Neural progenitor cell (in vitro differentiated cells): ENCODE data around the gene CRACR2A. TPM values are rescaled to one million over a fixed set of nuclear protein-coding genes. Genes with fewer than 3 reads are reported as not detected.
A peak's percentile ranks its signal among the peaks of the same experiment; 100 is the strongest.

ENCODE experiments used
- DNase-seq: peaks from one replicate; pipeline ENCODE4 v3.0.0-alpha.2; 2016; ENCODE audit warnings: low spot score
- H2AFZ ChIP-seq: fragments of 200-600 bp; sonication (generic); replicated peaks from 2 replicates; pipeline ENCODE4 v1.6.1; 2016; ENCODE audit warnings: antibody characterized with exemption
- H3F3A ChIP-seq: fragments of 200-600 bp; sonication (generic); 2 replicates; pipeline ENCODE4 v1.6.1; 2016; ENCODE audit warnings: antibody characterized with exemption, low read depth
- H3K27ac ChIP-seq: fragments of 200-600 bp; sonication (generic); 2 replicates; pipeline ENCODE4 v1.5.1; 2016; ENCODE audit warnings: mild to moderate bottlenecking
- H3K27me3 ChIP-seq: fragments of 200-600 bp; sonication (generic); 2 replicates; pipeline ENCODE4 v1.6.1; 2016; ENCODE audit warnings: mild to moderate bottlenecking, moderate library complexity
- H3K36me3 ChIP-seq: fragments of 200-600 bp; sonication (generic); 2 replicates; pipeline ENCODE4 v1.5.1; 2016
- H3K4me1 ChIP-seq: fragments of 200-600 bp; sonication (generic); 2 replicates; pipeline ENCODE4 v1.6.1; 2016; ENCODE audit warnings: mixed run types
- H3K4me2 ChIP-seq: fragments of 200-600 bp; sonication (generic); 2 replicates; pipeline ENCODE4 v1.6.1; 2016
- H3K4me3 ChIP-seq: fragments of 200-600 bp; sonication (generic); 2 replicates; pipeline ENCODE4 v1.5.1; 2016
- H3K79me2 ChIP-seq: fragments of 200-600 bp; sonication (generic); 2 replicates; pipeline ENCODE4 v1.6.1; 2016; ENCODE audit warnings: low read depth
- H3K9ac ChIP-seq: fragments of 200-600 bp; sonication (generic); 2 replicates; pipeline ENCODE4 v1.6.1; 2016
- H3K9me3 ChIP-seq: fragments of 200-600 bp; sonication (generic); 2 replicates; pipeline ENCODE4 v1.5.1; 2016; ENCODE audit warnings: low read depth
- H4K20me1 ChIP-seq: fragments of 200-600 bp; sonication (generic); 2 replicates; pipeline ENCODE4 v1.6.1; 2016; ENCODE audit warnings: low read depth
- H3K27ac Mint-ChIP-seq: 3 replicates; pipeline ENCODE4 v1.8.0; 2021; ENCODE audit warnings: mixed read lengths
- H3K27me3 Mint-ChIP-seq: 2 replicates; pipeline ENCODE4 v1.8.0; 2022; ENCODE audit warnings: low read depth, mild to moderate bottlenecking, inconsistent platforms, moderate library complexity, mixed read lengths; ENCODE audit not compliant: insufficient read depth
- H3K36me3 Mint-ChIP-seq: 3 replicates; pipeline ENCODE4 v1.8.0; 2021; ENCODE audit warnings: mixed read lengths
- H3K4me1 Mint-ChIP-seq: 3 replicates; pipeline ENCODE4 v1.8.0; 2021; ENCODE audit warnings: mixed read lengths
- H3K4me3 Mint-ChIP-seq: 3 replicates; pipeline ENCODE4 v1.8.0; 2021; ENCODE audit warnings: mild to moderate bottlenecking, moderate library complexity, mixed read lengths
- H3K9me3 Mint-ChIP-seq: 3 replicates; pipeline ENCODE4 v1.8.0; 2020; ENCODE audit warnings: mixed read lengths
- EZH2 ChIP-seq: fragments of 200-600 bp; sonication (generic); IDR thresholded peaks from 2 replicates; pipeline ENCODE4 v1.6.1; 2017; ENCODE audit warnings: antibody characterized with exemption, mild to moderate bottlenecking, moderate library complexity
- EZH2phosphoT487 ChIP-seq: fragments of 200-600 bp; sonication (generic); IDR thresholded peaks from 2 replicates; pipeline ENCODE4 v1.6.1; 2017; ENCODE audit warnings: antibody characterized with exemption
- total RNA-seq: library from RNA; depleted of rRNA; stranded (reverse); fragments of >200 nt; gene quantifications from 2 replicates; pipeline ENCODE4 v1.2.3, GENCODE V29; 2015; ENCODE audit warnings: low replicate concordance
- TF ChIP-seq, protein P1 (sequence below): fragments of 200-600 bp; sonication (generic); IDR thresholded peaks from 2 replicates; pipeline ENCODE4 v1.5.1; 2017; ENCODE audit warnings: antibody characterized with exemption, mild to moderate bottlenecking

Gene CRACR2A
- total RNA-seq, 1 donor from 2014 or later = 0.06 TPM

DNA sequence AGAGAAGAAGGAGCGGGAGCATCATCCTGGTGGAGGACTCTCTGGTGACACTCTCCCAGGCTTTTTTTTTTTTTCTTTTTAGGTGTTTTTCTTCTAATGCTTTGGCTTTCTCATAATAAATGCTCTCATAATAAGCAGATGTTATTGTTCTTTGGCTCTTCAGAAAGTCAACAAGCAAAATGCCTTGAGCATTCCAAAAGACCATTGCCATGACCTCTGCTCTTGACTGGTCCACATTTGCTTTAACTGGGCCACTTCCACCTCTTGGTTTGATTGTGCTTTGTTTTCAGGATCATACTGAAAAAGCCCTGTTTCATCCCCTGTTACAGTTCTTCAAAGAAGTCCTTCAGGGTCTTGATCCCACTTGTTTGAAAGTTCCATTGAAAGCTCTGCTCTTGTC, 36.9 kb downstream of the CRACR2A start:
- Histone ChIP-seq H3K36me3 (no peaks in the 10 kb centered on the region), H3K4me1 (peaks cover 7% of the 10 kb centered on the region), H3K9me3 (no peaks in the 10 kb centered on the region), H3K4me3 (no peak overlapping the region), H2AFZ (no peak overlapping the region), H3K27me3 (no peaks in the 10 kb centered on the region), H4K20me1 (no peaks in the 10 kb centered on the region), H3K9ac (no peak overlapping the region), H3K27ac (no peak overlapping the region), H3K79me2 (no peaks in the 10 kb centered on the region), H3F3A (no peaks in the 10 kb centered on the region), H3K4me2 (no peak overlapping the region)
- H3K4me1 Mint-ChIP-seq = peaks cover 41% of the 10 kb centered on the region
- peaks cover 8% of the 10 kb centered on the region for H3K9me3 Mint-ChIP-seq
- DNase-seq = no peak
- H3K27me3 Mint-ChIP-seq = peaks cover 8% of the 10 kb centered on the region
- H3K27ac Mint-ChIP-seq = no peak overlapping the region
- TF ChIP-seq EZH2phosphoT487 = no peak
- TF ChIP-seq, protein P1, sequence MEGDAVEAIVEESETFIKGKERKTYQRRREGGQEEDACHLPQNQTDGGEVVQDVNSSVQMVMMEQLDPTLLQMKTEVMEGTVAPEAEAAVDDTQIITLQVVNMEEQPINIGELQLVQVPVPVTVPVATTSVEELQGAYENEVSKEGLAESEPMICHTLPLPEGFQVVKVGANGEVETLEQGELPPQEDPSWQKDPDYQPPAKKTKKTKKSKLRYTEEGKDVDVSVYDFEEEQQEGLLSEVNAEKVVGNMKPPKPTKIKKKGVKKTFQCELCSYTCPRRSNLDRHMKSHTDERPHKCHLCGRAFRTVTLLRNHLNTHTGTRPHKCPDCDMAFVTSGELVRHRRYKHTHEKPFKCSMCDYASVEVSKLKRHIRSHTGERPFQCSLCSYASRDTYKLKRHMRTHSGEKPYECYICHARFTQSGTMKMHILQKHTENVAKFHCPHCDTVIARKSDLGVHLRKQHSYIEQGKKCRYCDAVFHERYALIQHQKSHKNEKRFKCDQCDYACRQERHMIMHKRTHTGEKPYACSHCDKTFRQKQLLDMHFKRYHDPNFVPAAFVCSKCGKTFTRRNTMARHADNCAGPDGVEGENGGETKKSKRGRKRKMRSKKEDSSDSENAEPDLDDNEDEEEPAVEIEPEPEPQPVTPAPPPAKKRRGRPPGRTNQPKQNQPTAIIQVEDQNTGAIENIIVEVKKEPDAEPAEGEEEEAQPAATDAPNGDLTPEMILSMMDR = no peak
- TF ChIP-seq EZH2 = no peak
- no peak overlapping the region for H3K4me3 Mint-ChIP-seq
- H3K36me3 Mint-ChIP-seq = no peaks in the 10 kb centered on the region

- Mint-ChIP-seq H3K36me3 (no peaks in the 10 kb centered on the region), H3K4me1 (peaks cover 44% of the 10 kb centered on the region), H3K9me3 (no peaks in the 10 kb centered on the region), H3K4me3 (no peak overlapping the region), H3K27me3 (peaks cover 4% of the 10 kb centered on the region), H3K27ac (peak overlapping the region; percentile 17)
- H4K20me1 ChIP-seq = no peaks in the 10 kb centered on the region
- no peak overlapping the region for H3K4me3 ChIP-seq
- H3K9ac ChIP-seq = no peak overlapping the region
- H3K4me2 ChIP-seq = no peak overlapping the region
- peaks cover 11% of the 10 kb centered on the region for H3K4me1 ChIP-seq
- no peaks in the 10 kb centered on the region for H3K36me3 ChIP-seq
- H3K27ac ChIP-seq = no peak overlapping the region
- no peaks in the 10 kb centered on the region for H3K27me3 ChIP-seq
- H2AFZ ChIP-seq = no peak overlapping the region
- TF ChIP-seq, protein P1 = no peak
- TF ChIP-seq EZH2 (no peak), EZH2phosphoT487 (no peak)
- H3K9me3 ChIP-seq = no peaks in the 10 kb centered on the region
- DNase-seq = no peak
- peaks cover 4% of the 10 kb centered on the region for H3F3A ChIP-seq
- H3K79me2 ChIP-seq = no peaks in the 10 kb centered on the region
These were observed 39.0 kb downstream of the CRACR2A start for GRCh38 chr12:3713947-3714346.

- H3K9me3 ChIP-seq = no peaks in the 10 kb centered on the region
- no peaks in the 10 kb centered on the region for H3K79me2 ChIP-seq
- H3K27me3 ChIP-seq = no peaks in the 10 kb centered on the region
- peak overlapping the region; percentile 17 for H3K27ac Mint-ChIP-seq
- no peak overlapping the region for H2AFZ ChIP-seq
- peaks cover 4% of the 10 kb centered on the region for H3F3A ChIP-seq
- H3K4me3 ChIP-seq = no peak overlapping the region
- H3K4me1 Mint-ChIP-seq = peaks cover 47% of the 10 kb centered on the region
- no peaks in the 10 kb centered on the region for H4K20me1 ChIP-seq
- peaks cover 11% of the 10 kb centered on the region for H3K4me1 ChIP-seq
- no peak overlapping the region for H3K4me2 ChIP-seq
- H3K9me3 Mint-ChIP-seq = no peaks in the 10 kb centered on the region
- H3K36me3 Mint-ChIP-seq = no peaks in the 10 kb centered on the region
- H3K4me3 Mint-ChIP-seq = no peak overlapping the region
- no peak overlapping the region for H3K9ac ChIP-seq
- peaks cover 4% of the 10 kb centered on the region for H3K27me3 Mint-ChIP-seq
- TF ChIP-seq EZH2 (no peak), EZH2phosphoT487 (no peak)
- TF ChIP-seq, protein P1 = no peak
- DNase-seq = no peak
- no peak overlapping the region for H3K27ac ChIP-seq
- no peaks in the 10 kb centered on the region for H3K36me3 ChIP-seq
These were observed 39.4 kb downstream of the CRACR2A start for GRCh38 chr12:3713483-3713882.
